Esophagus mucosa (tissue), 1 donor: ENCODE results near the gene BPIFB2. TPM values are rescaled to one million over a fixed set of nuclear protein-coding genes. Genes with fewer than 3 reads are reported as not detected.

Source experiments
- ATAC-seq: fragments of 200-7000 bp; cut with Tn5 transposase; one replicate; pipeline ENCODE4 v1.9.1; 2020
- total RNA-seq: library from RNA; stranded (reverse); gene quantifications from one replicate; pipeline ENCODE4 v1.2.4, GENCODE V29; 2023
- donor health status: DM: yes; HTN: yes; CAD: no.

The BPIFB2 gene
- total RNA-seq, 1 donor from 2014 or later, result 2.0 TPM

DNA sequence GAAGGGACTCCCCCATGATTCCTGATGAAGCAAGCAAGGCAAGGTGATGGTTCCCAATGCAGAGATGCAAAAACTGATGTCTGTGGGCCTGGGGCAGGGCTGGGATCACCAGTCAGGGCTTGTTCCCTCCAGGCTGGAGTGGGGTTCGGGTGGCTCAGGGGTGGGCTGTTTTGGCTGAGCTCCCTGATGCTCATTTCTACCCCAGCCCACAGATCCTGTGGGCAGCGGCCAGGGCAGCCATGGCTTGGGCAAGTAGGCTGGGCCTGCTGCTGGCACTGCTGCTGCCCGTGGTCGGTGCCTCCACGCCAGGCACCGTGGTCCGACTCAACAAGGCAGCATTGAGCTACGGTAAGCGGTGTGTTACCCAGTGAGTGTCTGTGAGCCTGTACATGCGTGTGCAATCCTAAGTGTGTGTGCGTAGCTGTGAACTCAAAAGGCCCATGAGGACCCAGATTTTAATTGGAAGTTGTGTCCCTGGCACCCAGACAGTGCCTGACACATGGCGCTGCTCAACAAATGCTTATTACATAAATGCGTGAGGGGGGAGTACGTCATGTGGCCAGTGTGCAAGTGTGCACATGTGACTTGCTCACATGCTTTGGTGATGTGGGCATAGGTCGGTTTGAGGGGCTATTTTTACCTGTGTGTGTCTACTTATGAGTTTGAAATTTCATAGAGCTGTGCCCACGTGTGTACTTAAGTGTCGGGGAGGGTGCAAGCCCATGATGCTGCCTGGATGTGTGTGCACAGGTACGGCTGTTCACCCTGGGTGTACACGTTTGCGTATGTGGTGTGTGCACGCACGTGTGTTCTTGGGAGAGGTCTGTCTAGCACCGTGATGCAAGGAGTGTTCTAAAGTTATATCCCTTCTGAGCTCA is 1.1 kb downstream of the BPIFB2 start:
- ATAC-seq, result no peak

DNA sequence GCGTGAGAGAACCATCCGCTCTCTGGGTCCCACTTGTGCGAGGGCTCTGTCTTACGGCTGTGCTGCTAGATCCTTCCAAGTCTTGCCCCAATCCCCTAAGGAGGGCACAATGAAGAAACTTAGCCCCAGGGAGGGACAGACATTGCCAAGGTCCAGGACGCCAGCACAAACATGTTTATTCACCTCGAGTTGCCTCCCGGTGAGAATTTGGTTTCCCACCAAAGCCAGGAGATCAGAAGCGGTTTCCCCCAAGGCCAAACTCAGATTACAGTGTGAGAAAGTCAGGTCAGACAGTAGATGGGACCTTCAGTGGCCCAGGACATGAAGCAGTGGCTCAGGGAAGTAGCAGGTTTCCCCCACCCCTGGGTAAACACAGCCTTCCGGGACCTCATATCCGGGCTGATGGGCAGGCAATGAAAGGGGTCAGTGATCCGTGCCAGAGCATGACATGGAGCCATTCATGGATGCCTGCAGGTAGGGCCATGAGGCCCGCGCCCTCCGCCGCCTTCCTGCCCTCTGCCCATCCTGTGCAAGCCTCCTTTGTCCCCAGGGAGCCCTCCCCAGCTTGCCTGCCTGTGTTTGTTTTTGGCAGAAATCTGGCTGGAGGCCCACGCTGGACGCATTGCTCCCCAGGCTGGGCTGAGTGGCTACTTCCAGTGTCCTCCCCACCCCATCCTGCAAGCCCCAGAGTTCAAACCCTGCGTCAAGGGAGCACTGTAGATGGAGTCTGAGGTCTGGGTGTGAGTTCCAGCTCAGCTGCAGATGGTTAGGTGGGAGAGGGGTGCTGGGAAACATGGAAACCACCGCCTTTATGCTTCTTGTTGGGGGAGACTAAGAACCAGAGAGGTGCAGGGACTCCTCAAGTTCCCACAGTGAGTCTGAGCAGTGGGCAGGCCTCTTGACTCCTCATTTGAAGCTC is 2.0 kb downstream of the BPIFB2 start:
- no peak for ATAC-seq

- no peak for ATAC-seq
These were observed 2.6 kb downstream of the BPIFB2 start for GRCh38 chr20:33010133-33010504.

DNA sequence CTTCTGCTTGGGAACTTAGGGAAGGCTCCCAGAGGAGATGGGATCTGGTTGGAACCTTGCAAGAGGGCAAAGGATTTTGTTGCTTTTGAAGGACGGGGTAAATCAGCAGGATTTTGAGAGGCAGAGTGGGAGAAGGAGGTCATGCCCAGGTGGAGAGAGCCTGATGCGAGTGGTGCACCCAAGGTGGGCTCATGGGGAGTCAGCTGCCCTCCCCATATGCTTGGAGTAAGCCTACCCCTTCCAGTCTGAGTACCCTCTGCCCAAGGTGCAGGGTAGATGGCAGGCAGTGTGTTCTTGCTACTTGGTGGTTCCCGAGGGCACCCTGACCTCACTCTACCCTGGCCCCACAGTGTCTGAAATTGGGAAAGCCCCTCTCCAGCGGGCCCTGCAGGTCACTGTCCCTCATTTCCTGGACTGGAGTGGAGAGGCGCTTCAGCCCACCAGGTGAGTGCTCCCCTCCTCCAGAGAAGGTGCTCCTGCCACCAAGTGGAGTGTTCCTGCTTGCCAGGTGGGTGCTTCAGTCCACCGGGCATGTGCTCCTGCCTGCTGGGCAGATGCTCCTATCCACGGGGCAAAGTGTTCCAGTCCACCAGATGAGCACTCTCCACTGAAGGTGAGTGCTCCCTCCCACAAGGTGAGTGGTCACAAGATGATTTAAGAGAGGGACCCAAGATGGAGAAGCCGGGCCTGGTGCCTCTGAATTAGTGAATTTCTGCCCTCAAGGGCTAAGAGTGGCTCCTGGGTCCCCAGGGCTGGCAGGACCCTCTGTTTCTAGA is 3.4 kb downstream of the BPIFB2 start:
- ATAC-seq, result no peak

GRCh38 chr20:33012327-33013189 is 5.1 kb downstream of the BPIFB2 start:
- ATAC-seq, result no peak

GRCh38 chr20:33013701-33014326 is 6.3 kb downstream of the BPIFB2 start:
- ATAC-seq, result no peak

GRCh38 chr20:33014336-33015113 is 7.0 kb downstream of the BPIFB2 start:
- no peak for ATAC-seq

GRCh38 chr20:33015114-33015484 is 7.6 kb downstream of the BPIFB2 start:
- no peak for ATAC-seq

DNA sequence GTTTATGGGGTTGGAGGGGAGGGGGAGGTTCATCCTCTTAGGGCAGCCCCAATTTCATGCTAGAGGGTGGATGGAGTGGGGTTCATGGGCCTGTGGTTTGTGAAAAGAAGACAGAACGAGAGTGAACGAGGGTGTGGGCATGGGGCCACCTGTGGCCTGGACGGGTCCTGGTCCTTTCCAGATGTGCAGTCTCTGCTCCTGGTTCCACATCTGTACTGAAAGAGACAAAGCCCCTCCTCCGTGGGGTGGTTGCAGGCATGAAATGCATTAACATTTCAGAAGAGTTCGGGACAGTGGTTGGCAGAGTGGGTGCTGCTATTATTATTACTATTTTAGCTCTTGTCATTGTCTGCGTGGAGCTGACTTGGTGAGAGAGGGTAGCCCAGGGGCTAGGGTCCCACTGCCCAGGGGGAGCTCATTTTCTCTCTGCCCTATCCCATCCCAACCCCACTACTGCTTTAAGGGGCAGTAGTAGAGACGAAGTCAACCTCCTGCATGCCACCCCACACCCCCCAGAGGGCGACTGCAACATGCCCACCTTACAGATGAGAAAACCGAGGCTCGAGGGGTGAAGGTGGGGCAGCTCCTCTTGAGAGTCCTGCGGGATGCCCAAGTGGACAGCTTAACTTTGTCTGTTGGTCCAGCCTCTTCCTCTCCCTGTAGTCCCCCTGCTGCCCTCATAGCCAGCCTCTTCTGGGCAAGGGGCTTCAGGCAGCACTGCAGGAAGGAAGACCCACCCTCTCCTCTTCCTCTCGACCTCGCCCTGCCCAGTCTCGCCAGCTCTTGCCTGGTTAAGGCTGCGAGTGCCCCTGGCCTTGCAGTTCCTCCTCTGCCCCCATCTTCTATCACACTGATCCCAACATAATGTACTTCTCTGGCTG is 8.4 kb downstream of the BPIFB2 start:
- ATAC-seq, result no peak

DNA sequence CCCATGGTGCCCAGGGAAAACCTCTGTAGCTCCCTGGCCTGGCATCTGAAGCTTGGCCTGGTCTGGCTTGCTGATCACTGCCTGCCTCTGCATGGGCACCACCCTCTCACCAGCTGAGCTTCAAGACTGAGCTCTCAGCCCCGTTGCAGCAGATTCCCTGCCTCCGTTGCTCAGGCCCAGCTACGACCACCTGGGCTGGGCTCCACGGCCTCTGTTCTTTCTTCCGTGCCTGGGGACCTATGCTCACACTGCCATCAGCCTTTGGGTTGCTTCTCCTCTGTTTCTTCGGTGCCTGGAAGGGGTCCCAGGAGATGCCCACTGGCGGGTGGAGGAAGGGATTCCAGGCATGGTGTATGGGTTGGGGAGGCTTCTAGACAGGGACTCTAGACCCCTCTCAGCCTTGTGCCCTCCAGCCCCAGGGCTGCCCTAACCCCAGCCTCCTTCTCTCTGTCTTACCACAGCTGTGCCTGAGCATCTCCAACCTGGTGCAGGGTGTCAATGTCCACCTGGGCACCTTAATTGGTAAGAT is 9.1 kb downstream of the BPIFB2 start:
- ATAC-seq, result no peak

- no peak for ATAC-seq
These were observed 10.0 kb downstream of the BPIFB2 start for GRCh38 chr20:33017542-33017941.

DNA sequence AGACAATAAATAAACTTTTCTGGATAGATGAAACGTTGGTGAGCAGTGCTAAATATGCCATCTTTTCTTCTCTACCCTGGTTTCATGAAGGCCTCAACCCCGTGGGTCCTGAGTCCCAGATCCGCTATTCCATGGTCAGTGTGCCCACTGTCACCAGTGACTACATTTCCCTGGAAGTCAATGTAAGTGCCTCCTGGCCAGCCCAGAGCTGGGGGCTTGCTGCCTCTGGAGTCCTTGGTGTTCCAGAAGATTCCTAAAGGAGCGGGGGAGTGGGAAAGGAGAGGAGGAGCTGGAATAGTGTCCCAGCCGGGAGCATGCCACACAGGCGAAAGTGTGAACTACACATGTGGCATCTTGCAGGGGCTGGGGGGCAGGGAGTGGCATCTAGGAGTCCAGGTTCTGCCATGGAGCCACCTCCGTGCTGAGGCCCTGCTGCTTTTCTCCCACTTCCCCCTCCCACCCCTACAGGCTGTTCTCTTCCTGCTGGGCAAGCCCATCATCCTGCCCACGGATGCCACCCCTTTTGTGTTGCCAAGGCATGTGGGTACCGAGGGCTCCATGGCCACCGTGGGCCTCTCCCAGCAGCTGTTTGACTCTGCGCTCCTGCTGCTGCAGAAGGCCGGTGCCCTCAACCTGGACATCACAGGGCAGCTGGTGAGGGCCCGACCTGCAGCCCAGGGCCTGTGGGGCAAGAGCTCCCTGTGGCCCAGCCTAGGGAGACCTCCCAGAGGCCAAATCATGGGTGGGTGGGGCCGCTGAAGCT is 10.8 kb downstream of the BPIFB2 start:
- ATAC-seq, result no peak

DNA sequence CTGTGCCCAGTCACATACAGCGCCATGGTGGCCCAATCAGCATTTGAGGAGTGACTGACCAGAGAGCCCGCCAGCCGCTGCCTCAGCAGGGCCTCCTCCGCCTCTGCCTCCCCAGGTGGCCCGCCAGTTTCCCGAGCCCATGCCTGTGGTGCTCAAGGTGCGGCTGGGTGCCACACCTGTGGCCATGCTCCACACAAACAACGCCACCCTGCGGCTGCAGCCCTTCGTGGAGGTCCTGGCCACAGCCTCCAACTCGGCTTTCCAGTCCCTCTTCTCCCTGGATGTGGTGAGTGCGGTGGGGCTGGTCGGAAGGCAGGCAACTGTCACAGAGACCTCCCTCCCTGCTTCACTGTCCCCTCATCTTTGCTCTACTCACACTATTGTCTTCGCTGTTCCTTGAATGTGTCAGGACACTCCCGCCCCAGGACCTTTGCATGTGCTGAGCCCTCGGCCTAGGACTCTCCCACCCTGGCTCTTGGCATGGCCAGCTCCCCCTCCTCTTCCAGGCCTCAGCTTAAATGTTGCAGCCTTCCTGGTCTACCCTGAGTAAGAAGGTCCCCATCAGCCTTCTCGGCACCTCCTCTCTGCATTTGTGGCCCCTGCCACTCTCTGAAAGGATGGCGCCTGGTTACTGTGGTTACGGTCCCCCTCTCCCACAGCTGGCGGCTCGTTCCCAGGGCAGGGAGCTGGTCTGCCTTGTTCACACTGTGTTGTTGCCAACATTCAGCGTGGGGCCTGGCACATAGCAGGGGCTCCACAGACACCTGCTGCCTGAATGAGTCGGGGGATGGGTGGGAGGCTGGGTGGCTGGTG is 12.2 kb downstream of the BPIFB2 start:
- ATAC-seq, result no peak

DNA sequence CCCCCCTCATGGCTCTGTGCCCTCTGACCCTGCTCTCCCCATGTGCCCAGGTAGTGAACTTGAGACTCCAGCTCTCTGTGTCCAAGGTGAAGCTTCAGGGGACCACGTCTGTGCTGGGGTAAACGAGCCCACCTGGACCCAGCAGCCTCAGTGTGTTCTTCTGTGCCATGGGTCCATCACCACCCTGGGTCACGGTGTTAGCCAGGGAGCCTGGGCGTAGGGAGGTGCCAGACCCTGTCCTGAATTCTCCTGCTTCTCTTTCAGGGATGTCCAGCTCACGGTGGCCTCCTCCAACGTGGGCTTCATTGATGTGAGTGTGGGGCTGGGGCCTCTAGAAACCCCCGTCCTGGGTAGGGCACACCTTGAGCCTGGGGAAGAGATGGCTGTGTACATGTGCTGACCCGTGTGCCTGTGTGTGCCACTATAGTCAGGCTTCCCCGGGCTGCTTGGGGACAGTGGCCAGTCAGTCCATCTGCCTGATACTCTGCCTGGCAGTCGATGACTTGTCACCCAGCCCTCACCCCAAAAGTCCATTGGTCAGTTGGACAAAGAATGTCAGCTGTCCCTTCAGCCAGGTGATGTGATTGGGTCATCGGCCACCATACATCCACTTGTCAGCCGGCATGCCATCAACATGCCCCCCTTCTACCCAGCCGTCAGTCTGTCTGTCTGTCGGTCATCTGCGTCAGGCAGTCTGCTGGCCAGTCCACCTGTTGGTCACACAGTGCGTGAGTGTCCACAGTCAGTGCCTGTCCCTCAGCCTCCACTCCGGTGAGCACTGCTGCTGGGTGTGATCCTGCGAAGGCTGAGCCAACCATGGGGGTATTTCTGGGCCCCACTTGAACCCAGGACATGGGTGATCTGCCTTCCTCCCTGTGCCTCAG is 13.0 kb downstream of the BPIFB2 start:
- no peak for ATAC-seq

- ATAC-seq, result no peak
These were observed 14.4 kb downstream of the BPIFB2 start for GRCh38 chr20:33021879-33022278.

DNA sequence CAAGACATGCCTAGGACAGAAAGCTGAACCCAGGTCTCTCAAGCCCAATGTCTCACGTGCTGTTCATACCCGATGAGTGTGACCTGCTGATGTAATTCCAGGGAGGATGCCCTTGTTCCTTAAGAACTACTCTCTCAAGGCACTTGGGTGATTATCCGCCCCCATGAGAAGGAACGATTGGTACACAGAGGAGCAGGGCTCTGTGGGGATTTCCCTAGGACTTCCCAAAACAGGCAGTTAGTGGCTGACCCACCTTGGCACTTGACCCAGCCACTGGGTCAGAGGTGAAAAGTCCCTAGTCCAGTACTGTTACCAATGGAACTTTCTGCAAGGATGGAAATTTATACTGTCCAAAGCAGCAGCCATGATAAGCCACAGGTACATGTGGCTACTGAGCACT is 14.8 kb downstream of the BPIFB2 start:
- no peak for ATAC-seq
